K562 (cell line): ENCODE results near the gene FUT9. TPM values are rescaled to one million over a fixed set of nuclear protein-coding genes. Genes with fewer than 3 reads are reported as not detected.

ENCODE experiments used
- ATAC-seq: fragments of 200-7000 bp; cut with Tn5 transposase; 3 replicates; pipeline ENCODE4 v1.9.1; 2020; ENCODE audit warnings: moderate library complexity
- BruUV-seq: library from RNA; stranded (reverse); fragments of 400-500 nt; replicated peaks from 2 replicates; lab custom pipeline; 2021; lab: Mats Ljungman, UMichigan
- CTCF ChIA-PET: fragments of 300-600 bp; formaldehyde crosslinking; extraction: SDS; loops from one replicate; lab custom pipeline; 2021; ENCODE audit warnings: low intra/inter-chr PET ratio; lab: Yijun Ruan, JAX
- POLR2A ChIA-PET: fragments of 300-600, 350-650 bp; sonication (Branson Sonifier 250); formaldehyde crosslinking; extraction: SDS; loops from one replicate; lab custom pipeline; 2021; ENCODE audit warnings: antibody characterized with exemption, inconsistent platforms; lab: Yijun Ruan, JAX
- DNase-seq, 4 experiments: peaks; one replicate each; pipeline versions ENCODE4 v3.0.0 to v3.0.0-alpha.2; 2011 to 2018; ENCODE audit warnings: low spot score in 3 of 4, mixed read lengths in 3 of 4; ENCODE audit errors: extremely low read depth in 1 of 4
- FAIRE-seq: peaks from 2 replicates; lab custom pipeline; 2011; peaks lifted over from hg19 to GRCh38; lab: Jason Lieb, UNC
- H2AFZ ChIP-seq: 2 replicates; pipeline ENCODE4 v1.6.0; 2011; ENCODE audit warnings: low read depth, low read length, control low read depth, inconsistent platforms
- H3K27ac ChIP-seq: fragments of 200-600 bp; 3 replicates; pipeline ENCODE4 v1.8.0; 2011; ENCODE audit warnings: low read depth, mild to moderate bottlenecking, control low read depth, inconsistent platforms, low read length, moderate library complexity, mixed read lengths; ENCODE audit errors: extremely low read depth
- H3K27me3 ChIP-seq, 2 experiments: fragments of 300-600 bp in 1 of 2; 2 replicates in 1 of 2; 3 replicates in 1 of 2; pipeline versions ENCODE4 v1.6.0 to v1.8.0; 2011; ENCODE audit warnings: inconsistent platforms in 2 of 2, low read length in 2 of 2, mild to moderate bottlenecking in 1 of 2, mixed read lengths in 1 of 2, moderate library complexity in 1 of 2; ENCODE audit not compliant: control insufficient read depth in 2 of 2, insufficient read depth in 2 of 2
- H3K36me3 ChIP-seq: fragments of 300-600 bp; 3 replicates; pipeline ENCODE4 v1.8.0; 2011; ENCODE audit warnings: mild to moderate bottlenecking, low read length, inconsistent platforms; ENCODE audit not compliant: control insufficient read depth, insufficient read depth
- H3K4me1 ChIP-seq, 2 experiments: fragments of 200-600 bp in 1 of 2; replicated peaks in 1 of 2; 2 replicates in 1 of 2; 3 replicates in 1 of 2; pipeline versions ENCODE4 v1.5.1 to v1.8.0; 2011; ENCODE audit warnings: inconsistent platforms in 2 of 2, low read length in 2 of 2, mild to moderate bottlenecking in 1 of 2, mixed read lengths in 1 of 2, moderate library complexity in 1 of 2; ENCODE audit not compliant: control insufficient read depth in 2 of 2, insufficient read depth in 2 of 2
- H3K4me2 ChIP-seq: 2 replicates; pipeline ENCODE4 v1.6.1; 2011; ENCODE audit warnings: low read length, control low read depth, inconsistent platforms, mixed read lengths; ENCODE audit not compliant: insufficient read depth
- H3K4me3 ChIP-seq: fragments of 200-600 bp; sonication (generic), shearing (Covaris generic); 2 replicates; pipeline ENCODE4 v1.5.1; 2016; ENCODE audit warnings: control low read depth, inconsistent platforms
- H3K79me2 ChIP-seq: fragments of 200-600 bp; 3 replicates; pipeline ENCODE4 v1.8.0; 2011; ENCODE audit warnings: low read length, inconsistent platforms; ENCODE audit not compliant: control insufficient read depth, insufficient read depth
- H3K9ac ChIP-seq, 2 experiments: 2 replicates each; pipeline versions ENCODE4 v1.6.0 to v1.6.1; 2011; ENCODE audit warnings: low read depth in 2 of 2, low read length in 2 of 2, control low read depth in 1 of 2, inconsistent platforms in 1 of 2, mild to moderate bottlenecking in 1 of 2, mixed read lengths in 1 of 2; ENCODE audit not compliant: insufficient read depth in 1 of 2
- H3K9me1 ChIP-seq: one replicate; pipeline ENCODE4 v1.6.0; 2011; ENCODE audit warnings: inconsistent platforms, mild to moderate bottlenecking, low read length, moderate library complexity; ENCODE audit not compliant: control insufficient read depth, insufficient read depth
- H3K9me3 ChIP-seq: replicated peaks from 2 replicates; pipeline ENCODE4 v1.5.1; 2011; ENCODE audit warnings: low read depth, low read length, inconsistent platforms; ENCODE audit not compliant: control insufficient read depth, insufficient read depth
- H4K20me1 ChIP-seq: replicated peaks from 2 replicates; pipeline ENCODE4 v1.6.1; 2011; ENCODE audit warnings: low read length, inconsistent platforms, mixed read lengths; ENCODE audit not compliant: control insufficient read depth, insufficient read depth
- CBFA2T2 ChIP-seq: fragments of 450-650 bp; conservative IDR thresholded peaks from 2 replicates; pipeline ENCODE4 v1.6.1; 2017; ENCODE audit warnings: mild to moderate bottlenecking
- DMBX1 ChIP-seq: fragments of 250-450 bp; sonication (Bioruptor Pico); IDR thresholded peaks from 2 replicates; pipeline ENCODE4 v1.8.0; 2022; ENCODE audit warnings: inconsistent platforms, mild to moderate bottlenecking, moderate library complexity, borderline replicate concordance
- DNMT1 ChIP-seq: fragments of 450-650 bp; IDR thresholded peaks from 2 replicates; pipeline ENCODE4 v1.6.1; 2016; ENCODE audit warnings: antibody characterized with exemption, mild to moderate bottlenecking
- ELK3 ChIP-seq: fragments of 450-650 bp; formaldehyde crosslinking; IDR thresholded peaks from 2 replicates; pipeline ENCODE4 v1.4.0; 2020; ENCODE audit warnings: mild to moderate bottlenecking
- HBP1 ChIP-seq: fragments of 450-650 bp; formaldehyde crosslinking; IDR thresholded peaks from 2 replicates; pipeline ENCODE4 v1.4.0; 2022; ENCODE audit warnings: missing genetic modification characterization
- JUN ChIP-seq, 2 experiments: sonication (generic) in 1 of 2; formaldehyde crosslinking in 1 of 2; IDR thresholded peaks; 2 replicates each; pipeline versions ENCODE4 v1.6.1 to v1.8.0; 2012 to 2022; ENCODE audit warnings: borderline replicate concordance in 2 of 2, mild to moderate bottlenecking in 2 of 2, improper control_type of control experiment in 1 of 2, low read depth in 1 of 2, low read length in 1 of 2, missing genetic modification reagents in 1 of 2
- MTA3 ChIP-seq: fragments of 450-650 bp; formaldehyde crosslinking; IDR thresholded peaks from 2 replicates; pipeline ENCODE4 v1.6.1; 2017; ENCODE audit warnings: mild to moderate bottlenecking, borderline replicate concordance
- TEAD2 ChIP-seq: fragments of 450-650 bp; IDR thresholded peaks from 2 replicates; pipeline ENCODE4 v1.6.1; 2016; ENCODE audit warnings: missing genetic modification characterization, control low read depth, missing compliant biosample characterization
- ZKSCAN1 ChIP-seq: fragments of 150-350 bp; IDR thresholded peaks from 2 replicates; pipeline ENCODE4 v1.6.1; 2016; ENCODE audit warnings: low read depth, low read length
- ZNF133 ChIP-seq: fragments of 250-450 bp; sonication (Bioruptor Pico); IDR thresholded peaks from 2 replicates; pipeline ENCODE4 v1.4.0; 2020; ENCODE audit warnings: mild to moderate bottlenecking
- ZNF232 ChIP-seq: sonication (generic); formaldehyde crosslinking; IDR thresholded peaks from 2 replicates; pipeline ENCODE4 v1.8.0; 2022; ENCODE audit warnings: mild to moderate bottlenecking, missing genetic modification reagents
- WGBS: fragments of 100-300 bp; shearing (Covaris generic); methylation state at CpG from one replicate; pipeline ENCODE4 v1.1.6; 2016; ENCODE audit warnings: low coverage, mixed read lengths; ENCODE audit not compliant: insufficient coverage; ENCODE audit errors: missing lambda C conversion rate; 5-methylcytosine and 5-hydroxymethylcytosine counted together
- in situ Hi-C: fragments of 300-500 bp; cut with MboI; formaldehyde crosslinking; loops from 4 replicates; pipeline ENCODE4 v1.15.0; 2018; ENCODE audit warnings: inconsistent platforms, mixed read lengths
- intact Hi-C: fragments of 100-400 bp; cut with micrococcal nuclease; formaldehyde crosslinking; loops from 2 replicates; pipeline ENCODE4 v1.14.2; 2022
- polyA plus RNA-seq, 8 experiments: library from polyadenylated mRNA; depleted of rRNA in 4 of 8; stranded (reverse) in 5 of 8; unstranded in 3 of 8; fragments of >200 nt; fragmentation: Nextera tagmentation in 2 of 8; fragmentation: Illumina TruSeq in 1 of 8; extraction: Ambion mirVana in 2 of 8; extraction: Trizol in 1 of 8; gene quantifications; 2 replicates each; pipeline versions ENCODE4 v1.2.1 to v1.2.3, GENCODE V29; 2011 to 2014; ENCODE audit warnings: inconsistent platforms in 1 of 8, missing spikeins in 1 of 8
- total RNA-seq, 7 experiments: library from RNA; depleted of rRNA in 6 of 7; stranded (reverse); fragments of >200 nt in 6 of 7; fragmentation: Illumina TruSeq in 2 of 7; extraction: Trizol in 2 of 7; gene quantifications; 2 replicates each; pipeline versions ENCODE4 v1.2.1 to v1.2.3, GENCODE V29; 2011 to 2021; ENCODE audit warnings: low replicate concordance in 1 of 7

FUT9 gene
- total and polyA plus RNA-seq, 9 of the 15 experiments (the other 6 are each of a cell fraction or from before 2014, with no cell fraction given) = not detected

- H3K9me1 ChIP-seq = no peaks in the 10 kb centered on the region
- CTCF ChIA-PET = no interaction called here
- 0% methylated on average over 2 of the region's 2 CpGs for WGBS
- H3K79me2 ChIP-seq = no peaks in the 10 kb centered on the region
- intact Hi-C loops (no loop called here), in situ Hi-C loops (no loop called here)
- H3K4me2 ChIP-seq = no peak overlapping the region
- H4K20me1 ChIP-seq = no peaks in the 10 kb centered on the region
- no peaks in the 10 kb centered on the region for H3K36me3 ChIP-seq
- no peak overlapping the region for H3K9ac ChIP-seq
- H3K4me3 ChIP-seq = no peak overlapping the region
- no peak for TF ChIP-seq ZNF232 (CRISPR knock-in tag)
- no peaks in the 10 kb centered on the region for H3K9me3 ChIP-seq
- H3K27ac ChIP-seq = no peak overlapping the region
- DNase-seq (no peak), FAIRE-seq (no peak), ATAC-seq (no peak)
- BruUV-seq = no TSS peak
- H2AFZ ChIP-seq = no peak overlapping the region
- no peaks in the 10 kb centered on the region for H3K27me3 ChIP-seq
- no peaks in the 10 kb centered on the region for H3K4me1 ChIP-seq
- POLR2A ChIA-PET = no interaction called here
These were observed 170.9 kb downstream of the FUT9 start for GRCh38 chr6:96186516-96187195.

GRCh38 chr6:96194675-96195074 is 178.9 kb downstream of the FUT9 start:
- no peaks in the 10 kb centered on the region for H3K9me1 ChIP-seq
- WGBS = 0% methylated on average over 1 of the region's 1 CpG
- no TSS peak for BruUV-seq
- H3K4me3 ChIP-seq = no peak overlapping the region
- no peak overlapping the region for H3K9ac ChIP-seq
- FAIRE-seq (no peak), DNase-seq (no peak), ATAC-seq (no peak)
- ChIA-PET POLR2A (no interaction called here), CTCF (no interaction called here)
- H3K27ac ChIP-seq = no peak overlapping the region
- H3K9me3 ChIP-seq = no peaks in the 10 kb centered on the region
- H4K20me1 ChIP-seq = no peaks in the 10 kb centered on the region
- no peaks in the 10 kb centered on the region for H3K36me3 ChIP-seq
- no peak overlapping the region for H3K4me2 ChIP-seq
- H2AFZ ChIP-seq = no peak overlapping the region
- no peaks in the 10 kb centered on the region for H3K27me3 ChIP-seq
- no peaks in the 10 kb centered on the region for H3K79me2 ChIP-seq
- no peaks in the 10 kb centered on the region for H3K4me1 ChIP-seq
- in situ Hi-C loops = no loop called here
- intact Hi-C loops = no loop called here
- TF ChIP-seq ZNF133 = no peak
- TF ChIP-seq DMBX1 (CRISPR knock-in tag) = no peak
- TF ChIP-seq ZKSCAN1 = no peak
- TF ChIP-seq CBFA2T2 = no peak
- no peak for TF ChIP-seq HBP1 (CRISPR knock-in tag)
- no peak for TF ChIP-seq TEAD2 (tag)
- no peak for TF ChIP-seq DNMT1
- TF ChIP-seq MTA3 = no peak
- TF ChIP-seq ELK3 = no peak
- TF ChIP-seq JUN (IDR thresholded peaks at IDR 0.05; ENCODE audit: borderline replicate concordance, low read depth, low read length) = no peak
- TF ChIP-seq JUN (CRISPR knock-in tag; IDR thresholded peaks at IDR 0.05; ENCODE audit: borderline replicate concordance) = no peak
